Astrocyte (in vitro differentiated cells and primary cell): ENCODE data around the gene ZNF555. TPM values are rescaled to one million over a fixed set of nuclear protein-coding genes. Genes with fewer than 3 reads are reported as not detected.

Experiments used
- DNase-seq: peaks from one replicate; pipeline ENCODE4 v3.0.0-alpha.2; 2010; ENCODE audit warnings: low read depth
- FAIRE-seq: peaks from 2 replicates; lab custom pipeline; 2011; peaks lifted over from hg19 to GRCh38; lab: Jason Lieb, UNC
- H2AFZ ChIP-seq: 2 replicates; pipeline ENCODE4 v1.6.0; 2012; ENCODE audit warnings: low read depth, low read length, inconsistent platforms
- H3K27ac ChIP-seq: 2 replicates; pipeline ENCODE4 v1.5.1; 2011; ENCODE audit warnings: low read depth, low read length, inconsistent platforms
- H3K27me3 ChIP-seq: 2 replicates; pipeline ENCODE4 v1.6.0; 2011; ENCODE audit warnings: low read length, inconsistent platforms; ENCODE audit not compliant: insufficient read depth
- H3K36me3 ChIP-seq: 2 replicates; pipeline ENCODE4 v1.5.1; 2011; ENCODE audit warnings: low read length, inconsistent platforms; ENCODE audit not compliant: insufficient read depth
- H3K4me1 ChIP-seq: 2 replicates; pipeline ENCODE4 v1.5.1; 2011; ENCODE audit warnings: low read length, inconsistent platforms; ENCODE audit not compliant: insufficient read depth
- H3K4me2 ChIP-seq: 2 replicates; pipeline ENCODE4 v1.6.0; 2012; ENCODE audit warnings: low read length, inconsistent platforms
- H3K4me3 ChIP-seq: 2 replicates; pipeline ENCODE4 v1.5.1; 2011; ENCODE audit warnings: low read depth, mild to moderate bottlenecking, low read length, inconsistent platforms; ENCODE audit not compliant: insufficient read depth
- H3K79me2 ChIP-seq: 2 replicates; pipeline ENCODE4 v1.6.0; 2012; ENCODE audit warnings: mild to moderate bottlenecking, low read length, inconsistent platforms; ENCODE audit not compliant: insufficient read depth
- H3K9ac ChIP-seq: 2 replicates; pipeline ENCODE4 v1.6.0; 2012; ENCODE audit warnings: mild to moderate bottlenecking, low read length, inconsistent platforms
- H3K9me3 ChIP-seq: 2 replicates; pipeline ENCODE4 v1.5.1; 2012; ENCODE audit warnings: low read depth, mild to moderate bottlenecking, low read length, inconsistent platforms; ENCODE audit not compliant: insufficient read depth
- H4K20me1 ChIP-seq: 2 replicates; pipeline ENCODE4 v1.6.0; 2012; ENCODE audit warnings: low read length, inconsistent platforms; ENCODE audit not compliant: insufficient read depth
- H3K27ac Mint-ChIP-seq: one replicate; pipeline ENCODE4 v1.8.0; 2021; ENCODE audit warnings: mild to moderate bottlenecking, mixed read lengths; ENCODE audit not compliant: unreplicated experiment
- H3K27me3 Mint-ChIP-seq: one replicate; pipeline ENCODE4 v1.8.0; 2021; ENCODE audit warnings: low read depth, mixed read lengths; ENCODE audit not compliant: unreplicated experiment
- H3K36me3 Mint-ChIP-seq: one replicate; pipeline ENCODE4 v1.8.0; 2021; ENCODE audit warnings: low read depth, mixed read lengths; ENCODE audit not compliant: unreplicated experiment
- H3K4me1 Mint-ChIP-seq: one replicate; pipeline ENCODE4 v1.8.0; 2021; ENCODE audit warnings: low read depth, mixed read lengths; ENCODE audit not compliant: unreplicated experiment
- H3K4me3 Mint-ChIP-seq: one replicate; pipeline ENCODE4 v1.8.0; 2021; ENCODE audit warnings: mild to moderate bottlenecking, moderate library complexity, mixed read lengths; ENCODE audit not compliant: unreplicated experiment
- H3K9me3 Mint-ChIP-seq: one replicate; pipeline ENCODE4 v1.8.0; 2021; ENCODE audit warnings: mild to moderate bottlenecking, mixed read lengths; ENCODE audit not compliant: unreplicated experiment
- EZH2 ChIP-seq: IDR thresholded peaks from 2 replicates; pipeline ENCODE4 v1.6.1; 2012; ENCODE audit warnings: mild to moderate bottlenecking, low read length, inconsistent platforms; ENCODE audit not compliant: insufficient read depth
- total RNA-seq: library from RNA; stranded (reverse); gene quantifications from 2 replicates; pipeline ENCODE4 v1.2.1, GENCODE V29; 2021
- TF ChIP-seq, protein P1 (sequence below): IDR thresholded peaks from 2 replicates; pipeline ENCODE4 v1.5.1; 2011; ENCODE audit warnings: low read depth, mild to moderate bottlenecking, inconsistent platforms, low read length, moderate library complexity; ENCODE audit not compliant: insufficient read depth

ZNF555 gene
- total RNA-seq, 1 donor from 2014 or later = 6.0 TPM

DNA sequence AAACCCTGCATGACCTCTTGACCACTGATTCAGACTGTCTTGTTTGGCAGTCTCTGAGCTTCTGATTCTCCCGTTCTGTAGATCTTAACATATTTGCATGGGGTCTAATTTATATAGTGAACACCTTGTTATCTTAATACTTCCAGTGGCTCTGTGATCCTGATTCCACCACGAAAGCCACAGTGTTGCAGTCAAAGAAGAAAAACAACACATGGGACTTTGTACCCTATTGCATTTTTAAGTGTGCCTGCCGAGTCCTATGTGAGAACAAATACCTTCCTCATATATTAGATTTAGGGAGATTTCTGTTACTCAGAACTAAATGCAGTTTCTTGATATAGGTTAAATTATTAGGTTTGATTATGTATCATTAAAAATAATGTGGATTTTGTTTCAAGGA lies 13.6 kb downstream of the ZNF555 start:
- TF ChIP-seq, protein P1, sequence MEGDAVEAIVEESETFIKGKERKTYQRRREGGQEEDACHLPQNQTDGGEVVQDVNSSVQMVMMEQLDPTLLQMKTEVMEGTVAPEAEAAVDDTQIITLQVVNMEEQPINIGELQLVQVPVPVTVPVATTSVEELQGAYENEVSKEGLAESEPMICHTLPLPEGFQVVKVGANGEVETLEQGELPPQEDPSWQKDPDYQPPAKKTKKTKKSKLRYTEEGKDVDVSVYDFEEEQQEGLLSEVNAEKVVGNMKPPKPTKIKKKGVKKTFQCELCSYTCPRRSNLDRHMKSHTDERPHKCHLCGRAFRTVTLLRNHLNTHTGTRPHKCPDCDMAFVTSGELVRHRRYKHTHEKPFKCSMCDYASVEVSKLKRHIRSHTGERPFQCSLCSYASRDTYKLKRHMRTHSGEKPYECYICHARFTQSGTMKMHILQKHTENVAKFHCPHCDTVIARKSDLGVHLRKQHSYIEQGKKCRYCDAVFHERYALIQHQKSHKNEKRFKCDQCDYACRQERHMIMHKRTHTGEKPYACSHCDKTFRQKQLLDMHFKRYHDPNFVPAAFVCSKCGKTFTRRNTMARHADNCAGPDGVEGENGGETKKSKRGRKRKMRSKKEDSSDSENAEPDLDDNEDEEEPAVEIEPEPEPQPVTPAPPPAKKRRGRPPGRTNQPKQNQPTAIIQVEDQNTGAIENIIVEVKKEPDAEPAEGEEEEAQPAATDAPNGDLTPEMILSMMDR = no peak
- no peak for TF ChIP-seq EZH2
- Histone ChIP-seq H3K4me3 (no peak overlapping the region), H2AFZ (no peak overlapping the region), H3K27ac (no peak overlapping the region), H3K36me3 (peaks cover 28% of the 10 kb centered on the region), H3K9ac (no peak overlapping the region), H3K9me3 (peaks cover 78% of the 10 kb centered on the region), H3K27me3 (no peaks in the 10 kb centered on the region), H3K4me1 (no peaks in the 10 kb centered on the region), H3K4me2 (no peak overlapping the region), H3K79me2 (peaks cover 2% of the 10 kb centered on the region), H4K20me1 (peaks cover 5% of the 10 kb centered on the region)
- Mint-ChIP-seq H3K27ac (no peak overlapping the region), H3K9me3 (peaks cover 80% of the 10 kb centered on the region), H3K27me3 (no peaks in the 10 kb centered on the region), H3K4me3 (no peak overlapping the region), H3K4me1 (no peaks in the 10 kb centered on the region), H3K36me3 (peaks cover 72% of the 10 kb centered on the region)
- DNase-seq = no peak
- no peak for FAIRE-seq

DNA sequence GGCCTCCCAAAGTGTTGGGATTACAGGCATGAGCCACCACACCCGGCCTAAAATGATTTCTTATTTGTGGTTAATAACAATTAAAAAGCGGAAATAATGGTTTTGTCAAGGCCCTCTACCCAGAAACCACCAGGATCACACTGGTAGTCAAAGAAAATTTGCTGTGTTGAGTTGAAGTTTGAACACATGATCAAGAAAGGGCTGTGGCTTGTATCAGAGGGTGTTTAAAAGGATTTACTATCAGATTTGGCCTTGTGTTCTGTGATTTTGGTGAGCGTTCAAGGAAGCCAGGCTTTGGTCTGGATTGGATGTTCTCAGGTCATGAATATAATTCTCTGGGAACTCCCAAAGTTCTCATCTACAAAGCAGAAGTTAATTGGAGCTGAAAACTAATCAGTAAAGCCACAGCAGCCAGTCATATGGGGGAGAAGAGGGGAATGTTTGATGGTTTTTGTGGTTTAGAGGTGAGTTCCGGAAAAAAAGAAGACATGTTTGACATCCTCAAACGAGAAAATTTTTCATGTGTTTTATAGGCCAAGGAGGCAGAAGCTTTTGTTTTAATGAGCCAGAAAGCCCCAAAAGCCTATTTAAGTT lies 15.3 kb downstream of the ZNF555 start:
- Mint-ChIP-seq H3K4me3 (peak overlapping the region; percentile 6), H3K27ac (peak overlapping the region; percentile 19), H3K4me1 (no peaks in the 10 kb centered on the region), H3K9me3 (peaks cover 72% of the 10 kb centered on the region), H3K27me3 (no peaks in the 10 kb centered on the region), H3K36me3 (peaks cover 59% of the 10 kb centered on the region)
- H3K4me1 ChIP-seq = no peaks in the 10 kb centered on the region
- peaks cover 28% of the 10 kb centered on the region for H3K36me3 ChIP-seq
- TF ChIP-seq EZH2 = no peak
- TF ChIP-seq, protein P1 = no peak
- FAIRE-seq (no peak), DNase-seq (no peak)
- peaks cover 65% of the 10 kb centered on the region for H3K9me3 ChIP-seq
- no peaks in the 10 kb centered on the region for H4K20me1 ChIP-seq
- no peaks in the 10 kb centered on the region for H3K79me2 ChIP-seq
- no peak overlapping the region for H3K9ac ChIP-seq
- no peak overlapping the region for H3K27ac ChIP-seq
- no peak overlapping the region for H2AFZ ChIP-seq
- no peak overlapping the region for H3K4me2 ChIP-seq
- H3K27me3 ChIP-seq = no peaks in the 10 kb centered on the region
- no peak overlapping the region for H3K4me3 ChIP-seq

DNA sequence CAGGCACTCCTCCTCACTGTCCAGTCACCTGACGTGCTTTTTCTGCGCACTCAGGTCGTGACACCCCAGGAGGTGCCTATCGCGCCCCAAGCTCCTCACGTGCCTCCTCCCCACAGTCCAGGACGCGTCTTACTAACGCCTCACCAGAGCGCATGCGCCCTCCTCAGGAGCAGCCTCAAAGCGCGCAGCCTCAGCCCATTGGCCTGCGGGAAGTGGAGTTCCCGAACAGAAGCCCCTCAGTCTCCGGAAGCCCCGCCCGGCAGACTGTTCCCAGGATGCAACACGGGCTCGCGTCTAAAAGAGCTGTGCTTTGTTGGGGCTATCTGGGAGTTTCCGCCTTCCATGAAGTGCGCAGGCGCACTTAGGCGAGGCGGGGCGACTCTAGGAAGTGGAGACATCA lies 17.6 kb downstream of the ZNF555 start:
- peaks cover 46% of the 10 kb centered on the region for H3K9me3 ChIP-seq

More for the DNA sequence above, 17.6 kb downstream of the ZNF555 start:
- no peak overlapping the region for H3K4me3 Mint-ChIP-seq
- H3K4me3 ChIP-seq = no peak overlapping the region
- peaks cover 36% of the 10 kb centered on the region for H3K36me3 Mint-ChIP-seq
- no peak for DNase-seq
- H3K27ac Mint-ChIP-seq = no peak overlapping the region
- H3K79me2 ChIP-seq = no peaks in the 10 kb centered on the region
- H3K4me2 ChIP-seq = no peak overlapping the region
- H3K9ac ChIP-seq = no peak overlapping the region
- H3K27me3 ChIP-seq = no peaks in the 10 kb centered on the region
- no peak for FAIRE-seq
- H3K27me3 Mint-ChIP-seq = no peaks in the 10 kb centered on the region
- H3K9me3 Mint-ChIP-seq = peaks cover 55% of the 10 kb centered on the region
- no peaks in the 10 kb centered on the region for H3K4me1 ChIP-seq
- no peak overlapping the region for H3K27ac ChIP-seq
- H3K4me1 Mint-ChIP-seq = no peaks in the 10 kb centered on the region
- H2AFZ ChIP-seq = no peak overlapping the region
- TF ChIP-seq EZH2 = no peak
- TF ChIP-seq, protein P1 = no peak
- H3K36me3 ChIP-seq = peaks cover 6% of the 10 kb centered on the region
- no peaks in the 10 kb centered on the region for H4K20me1 ChIP-seq
